ENCODE measurements around the gene ICOS.

ICOS gene

DNA sequence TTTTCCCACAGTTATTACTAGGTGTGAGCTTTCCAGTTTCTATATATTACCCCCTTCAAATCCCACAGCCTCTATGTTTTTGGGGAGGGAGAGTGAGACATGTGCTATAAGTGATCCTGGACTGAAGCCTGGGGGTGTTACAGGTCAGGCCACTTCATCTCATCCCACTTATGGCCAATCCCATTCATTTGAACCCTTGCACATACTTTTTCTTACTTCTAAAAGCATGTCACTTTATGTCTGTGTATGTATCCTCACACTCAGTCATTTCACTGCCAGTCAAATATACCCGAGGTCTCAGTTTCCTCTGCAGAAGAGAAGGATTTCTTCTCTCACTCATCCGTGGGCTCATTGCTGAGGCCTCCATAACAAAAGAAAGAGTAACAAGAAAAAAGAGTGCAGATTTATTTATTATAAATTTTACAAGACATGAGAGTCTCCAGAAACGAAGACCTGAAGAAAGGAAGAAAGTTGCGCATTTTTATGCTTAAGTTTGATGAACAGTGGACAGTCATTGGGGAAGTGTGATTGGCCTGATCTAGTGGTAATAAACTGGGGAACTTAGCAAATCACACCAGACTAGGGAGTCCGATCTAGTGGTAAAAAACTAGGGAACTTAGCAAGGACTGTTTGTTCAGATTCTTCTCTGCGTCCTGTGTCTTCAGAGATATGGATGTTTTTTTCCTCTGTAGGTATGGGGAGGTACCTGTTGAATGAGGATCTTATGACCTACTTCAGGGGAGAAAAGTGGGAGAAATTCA lies 52.1 kb downstream of the ICOS start:
- Histone ChIP-seq H3K36me3 (ENCODE audit: control insufficient read depth, insufficient read depth, low read length) (no peaks in the 10 kb centered on the region), H3K4me3 (ENCODE audit: insufficient read depth, low read depth, low read length, poor library complexity, severe bottlenecking) (no peak overlapping the region), H3K9me3 (ENCODE audit: control insufficient read depth, low read length) (no peaks in the 10 kb centered on the region), H3K4me1 (ENCODE audit: control insufficient read depth, insufficient read depth, low read length, poor library complexity, severe bottlenecking) (peaks cover 5% of the 10 kb centered on the region), H3K27ac (ENCODE audit: insufficient read depth, low read length, poor library complexity, severe bottlenecking) (no peak overlapping the region), H3K27me3 (replicated peaks; ENCODE audit: control insufficient read depth, insufficient read depth, low read length, poor library complexity, severe bottlenecking) (no peaks in the 10 kb centered on the region)
- no peak for DNase-seq

DNA sequence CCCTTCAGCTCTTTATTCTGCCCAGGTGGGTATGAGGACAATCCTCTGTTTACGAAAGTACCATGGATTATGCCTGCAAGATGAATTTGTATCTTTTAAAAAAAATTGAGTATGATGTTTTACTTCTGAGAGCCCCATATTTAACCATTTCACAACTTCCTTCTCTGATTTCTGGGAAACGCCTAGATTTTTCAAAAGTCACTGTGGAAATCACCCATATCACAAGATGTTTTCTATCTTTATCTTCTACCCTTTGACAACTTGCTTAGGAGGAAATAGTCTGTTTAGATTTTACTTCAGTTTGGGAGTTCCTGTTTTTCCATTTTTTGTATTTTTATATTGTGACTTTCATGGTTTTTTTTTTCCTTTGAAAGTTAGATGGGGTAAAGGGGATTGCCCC lies 53.0 kb downstream of the ICOS start:
- Histone ChIP-seq H3K27me3 (replicated peaks; ENCODE audit: control insufficient read depth, insufficient read depth, low read length, poor library complexity, severe bottlenecking) (no peaks in the 10 kb centered on the region), H3K4me3 (ENCODE audit: insufficient read depth, low read depth, low read length, poor library complexity, severe bottlenecking) (no peak overlapping the region), H3K4me1 (ENCODE audit: control insufficient read depth, insufficient read depth, low read length, poor library complexity, severe bottlenecking) (peaks cover 10% of the 10 kb centered on the region), H3K27ac (ENCODE audit: insufficient read depth, low read length, poor library complexity, severe bottlenecking) (no peak overlapping the region), H3K36me3 (ENCODE audit: control insufficient read depth, insufficient read depth, low read length) (no peaks in the 10 kb centered on the region), H3K9me3 (ENCODE audit: control insufficient read depth, low read length) (no peaks in the 10 kb centered on the region)
- DNase-seq: no peak

DNA sequence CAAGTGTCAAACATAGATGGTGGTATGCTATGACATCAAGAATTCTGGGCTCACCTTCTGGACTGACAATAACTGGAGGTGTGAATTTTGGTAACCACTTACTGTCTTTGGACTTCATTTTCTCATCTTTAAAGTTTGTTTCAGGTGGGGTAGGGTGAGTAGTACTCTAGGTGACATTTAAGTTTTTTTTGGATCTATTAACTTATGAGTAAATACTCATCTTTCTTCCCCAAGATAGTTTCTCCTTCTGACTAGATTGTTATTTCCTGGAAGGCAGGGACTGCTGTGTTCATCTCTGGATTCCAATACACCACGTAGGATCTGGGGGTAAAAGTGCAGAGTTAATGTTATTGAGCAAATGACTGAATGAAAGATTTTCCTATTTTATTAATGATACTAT lies 55.9 kb downstream of the ICOS start:
- no peak overlapping the region for H3K4me3 ChIP-seq (ENCODE audit: insufficient read depth, low read depth, low read length, poor library complexity, severe bottlenecking)
- no peak overlapping the region for H3K27ac ChIP-seq (ENCODE audit: insufficient read depth, low read length, poor library complexity, severe bottlenecking)
- no peaks in the 10 kb centered on the region for H3K9me3 ChIP-seq (ENCODE audit: control insufficient read depth, low read length)
- peaks cover 14% of the 10 kb centered on the region for H3K4me1 ChIP-seq (ENCODE audit: control insufficient read depth, insufficient read depth, low read length, poor library complexity, severe bottlenecking)
- DNase-seq: no peak
- no peaks in the 10 kb centered on the region for H3K27me3 ChIP-seq (replicated peaks; ENCODE audit: control insufficient read depth, insufficient read depth, low read length, poor library complexity, severe bottlenecking)
- no peaks in the 10 kb centered on the region for H3K36me3 ChIP-seq (ENCODE audit: control insufficient read depth, insufficient read depth, low read length)

DNA sequence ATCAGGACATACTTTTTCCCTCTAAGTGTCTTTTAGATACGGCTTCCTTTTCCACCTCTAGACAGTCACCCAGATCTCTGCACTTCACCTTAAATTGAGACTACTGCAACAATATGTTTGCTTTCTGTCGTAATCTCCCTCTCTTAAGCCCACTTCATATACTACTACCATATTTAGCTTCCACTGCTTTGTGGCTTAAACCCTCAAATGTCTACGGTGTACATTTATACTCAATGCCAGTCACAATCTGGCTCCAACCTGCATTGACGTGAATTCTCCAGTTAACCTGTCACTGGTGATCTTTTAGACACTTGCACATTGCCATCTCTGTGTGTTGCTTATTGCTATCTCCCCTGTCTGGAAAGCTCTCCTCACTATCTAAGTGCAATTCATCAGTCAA lies 56.4 kb downstream of the ICOS start:
- H3K36me3 ChIP-seq (ENCODE audit: control insufficient read depth, insufficient read depth, low read length): no peaks in the 10 kb centered on the region
- DNase-seq: no peak
- no peaks in the 10 kb centered on the region for H3K9me3 ChIP-seq (ENCODE audit: control insufficient read depth, low read length)
- H3K27me3 ChIP-seq (replicated peaks; ENCODE audit: control insufficient read depth, insufficient read depth, low read length, poor library complexity, severe bottlenecking): no peaks in the 10 kb centered on the region
- H3K27ac ChIP-seq (ENCODE audit: insufficient read depth, low read length, poor library complexity, severe bottlenecking): no peak overlapping the region
- no peak overlapping the region for H3K4me3 ChIP-seq (ENCODE audit: insufficient read depth, low read depth, low read length, poor library complexity, severe bottlenecking)
- peaks cover 14% of the 10 kb centered on the region for H3K4me1 ChIP-seq (ENCODE audit: control insufficient read depth, insufficient read depth, low read length, poor library complexity, severe bottlenecking)

DNA sequence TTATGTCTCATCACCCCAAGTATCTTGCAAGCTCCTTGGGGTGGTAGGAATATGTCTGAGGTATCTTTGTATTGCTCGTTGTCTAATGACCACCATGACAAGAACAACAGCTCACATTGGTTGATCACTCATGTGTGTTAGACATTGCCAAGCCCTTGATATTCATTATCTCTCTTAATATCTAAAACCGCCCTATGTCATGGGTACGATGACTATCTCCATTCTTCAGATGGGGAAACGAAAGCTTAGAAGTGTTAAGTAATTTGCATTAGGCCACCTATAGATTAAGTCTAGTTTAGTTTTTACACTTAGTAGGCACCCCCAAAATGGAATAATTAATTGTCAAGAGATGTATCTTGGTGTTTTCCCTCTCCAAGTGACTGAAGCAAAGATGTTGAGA lies 57.0 kb downstream of the ICOS start:
- Histone ChIP-seq H3K9me3 (ENCODE audit: control insufficient read depth, low read length) (no peaks in the 10 kb centered on the region), H3K4me1 (ENCODE audit: control insufficient read depth, insufficient read depth, low read length, poor library complexity, severe bottlenecking) (peaks cover 11% of the 10 kb centered on the region), H3K36me3 (ENCODE audit: control insufficient read depth, insufficient read depth, low read length) (no peaks in the 10 kb centered on the region), H3K27me3 (replicated peaks; ENCODE audit: control insufficient read depth, insufficient read depth, low read length, poor library complexity, severe bottlenecking) (no peaks in the 10 kb centered on the region), H3K27ac (ENCODE audit: insufficient read depth, low read length, poor library complexity, severe bottlenecking) (no peak overlapping the region), H3K4me3 (ENCODE audit: insufficient read depth, low read depth, low read length, poor library complexity, severe bottlenecking) (no peak overlapping the region)
- DNase-seq: no peak

DNA sequence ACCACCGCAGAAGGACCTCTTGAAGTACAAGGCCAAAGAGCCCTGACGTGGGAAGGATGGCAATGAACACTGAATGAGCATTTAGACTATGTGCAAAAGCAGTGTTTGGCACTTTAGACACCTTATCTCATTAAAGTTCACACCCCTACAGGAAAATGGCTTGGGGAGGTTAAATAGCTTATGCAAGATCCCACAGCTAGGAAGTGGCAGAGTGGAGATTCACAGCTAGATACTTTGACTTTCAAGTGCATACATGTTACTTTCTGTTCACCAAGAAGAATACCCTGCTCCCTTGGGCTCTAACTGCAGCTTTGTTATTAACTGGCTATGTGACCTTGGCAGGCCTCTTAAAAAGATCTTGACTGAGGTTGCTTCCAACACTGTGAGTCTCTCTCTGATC lies 58.2 kb downstream of the ICOS start:
- Histone ChIP-seq H3K27me3 (replicated peaks; ENCODE audit: control insufficient read depth, insufficient read depth, low read length, poor library complexity, severe bottlenecking) (no peaks in the 10 kb centered on the region), H3K4me3 (ENCODE audit: insufficient read depth, low read depth, low read length, poor library complexity, severe bottlenecking) (no peak overlapping the region), H3K27ac (ENCODE audit: insufficient read depth, low read length, poor library complexity, severe bottlenecking) (no peak overlapping the region), H3K36me3 (ENCODE audit: control insufficient read depth, insufficient read depth, low read length) (no peaks in the 10 kb centered on the region), H3K9me3 (ENCODE audit: control insufficient read depth, low read length) (no peaks in the 10 kb centered on the region), H3K4me1 (ENCODE audit: control insufficient read depth, insufficient read depth, low read length, poor library complexity, severe bottlenecking) (peaks cover 15% of the 10 kb centered on the region)
- no peak for DNase-seq

DNA sequence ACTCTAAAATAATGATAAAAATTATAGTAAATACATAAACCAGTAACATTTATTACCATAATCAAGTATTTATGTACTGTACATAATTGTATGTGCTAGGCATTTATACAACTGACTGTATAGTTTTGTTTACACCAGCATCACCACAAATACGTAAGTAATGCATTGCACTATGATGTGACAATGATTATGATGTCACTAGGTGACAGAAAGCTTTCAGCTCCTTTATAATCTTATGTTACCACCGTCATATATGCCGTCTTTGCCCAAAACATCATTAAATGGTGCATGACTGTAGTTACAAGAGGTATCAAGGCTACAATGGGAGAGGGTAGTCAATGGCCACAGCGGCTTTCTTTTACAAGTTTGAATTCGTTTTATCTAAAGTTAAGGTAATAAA lies 60.1 kb downstream of the ICOS start:
- no peak overlapping the region for H3K27ac ChIP-seq (ENCODE audit: insufficient read depth, low read length, poor library complexity, severe bottlenecking)
- H3K4me1 ChIP-seq (ENCODE audit: control insufficient read depth, insufficient read depth, low read length, poor library complexity, severe bottlenecking): peaks cover 30% of the 10 kb centered on the region
- no peak overlapping the region for H3K4me3 ChIP-seq (ENCODE audit: insufficient read depth, low read depth, low read length, poor library complexity, severe bottlenecking)
- no peaks in the 10 kb centered on the region for H3K9me3 ChIP-seq (ENCODE audit: control insufficient read depth, low read length)
- no peak for DNase-seq
- no peaks in the 10 kb centered on the region for H3K27me3 ChIP-seq (replicated peaks; ENCODE audit: control insufficient read depth, insufficient read depth, low read length, poor library complexity, severe bottlenecking)
- no peaks in the 10 kb centered on the region for H3K36me3 ChIP-seq (ENCODE audit: control insufficient read depth, insufficient read depth, low read length)

DNA sequence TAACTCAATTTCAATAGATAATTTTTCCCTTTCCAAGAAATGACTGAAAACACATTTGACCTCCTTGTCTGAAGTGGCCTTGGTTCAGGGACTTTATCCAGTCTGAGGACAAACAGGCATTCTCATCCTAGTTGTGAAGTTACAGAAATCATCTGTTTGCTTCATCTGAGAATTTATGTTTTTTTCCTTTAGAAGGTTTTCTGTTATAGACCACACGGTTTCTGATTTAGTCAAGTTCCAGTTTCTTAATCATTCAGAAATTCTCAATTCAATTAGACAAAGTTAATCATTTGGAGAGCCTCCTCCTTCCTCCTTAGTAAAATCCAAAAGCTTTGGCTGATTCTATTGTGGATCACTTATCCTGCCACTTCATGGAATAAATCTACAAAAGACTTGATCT lies 60.9 kb downstream of the ICOS start:
- Histone ChIP-seq H3K4me1 (ENCODE audit: control insufficient read depth, insufficient read depth, low read length, poor library complexity, severe bottlenecking) (peaks cover 30% of the 10 kb centered on the region), H3K27ac (ENCODE audit: insufficient read depth, low read length, poor library complexity, severe bottlenecking) (no peak overlapping the region)

DNA sequence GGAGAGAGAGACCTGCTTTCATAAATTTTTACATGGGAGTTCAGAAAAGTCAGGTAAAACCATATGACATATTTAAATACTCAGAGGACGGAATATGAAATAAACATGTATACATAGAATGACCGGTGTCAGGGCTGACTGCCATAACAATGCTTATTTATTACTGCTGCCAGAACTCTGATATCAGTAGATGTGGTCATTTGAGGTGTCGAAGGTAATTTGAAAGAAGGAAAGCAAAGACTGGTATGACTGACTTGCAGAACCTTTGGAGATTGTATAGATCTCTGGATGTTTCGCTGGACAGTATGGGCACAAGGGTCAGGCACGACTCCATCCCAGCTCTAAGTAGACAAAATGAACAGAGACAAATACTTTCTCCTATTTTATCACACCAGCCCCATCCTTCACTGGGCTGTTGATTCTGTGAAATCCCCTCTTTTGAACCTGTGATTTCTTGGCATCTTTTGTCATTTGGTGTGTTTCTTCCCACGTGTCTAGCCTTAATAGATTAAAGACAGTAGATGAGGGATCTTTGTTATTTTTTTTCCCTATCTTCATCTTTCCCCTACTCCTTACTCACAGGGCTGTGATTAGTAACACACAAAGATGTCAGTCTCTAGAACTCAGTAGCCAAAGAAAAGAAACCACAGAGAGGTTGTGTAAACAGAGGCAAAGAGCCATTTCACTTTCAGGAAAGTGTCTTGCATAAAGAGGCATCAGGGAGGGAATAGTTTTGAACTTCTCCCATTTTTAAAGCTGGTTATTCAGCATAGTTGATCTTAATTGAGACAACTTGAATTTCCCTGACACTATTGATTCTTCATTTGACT lies 61.6 kb downstream of the ICOS start:
- H3K4me3 ChIP-seq (ENCODE audit: insufficient read depth, low read depth, low read length, poor library complexity, severe bottlenecking): no peak overlapping the region
- H3K4me1 ChIP-seq (ENCODE audit: control insufficient read depth, insufficient read depth, low read length, poor library complexity, severe bottlenecking): peaks cover 30% of the 10 kb centered on the region
- DNase-seq: no peak
- no peaks in the 10 kb centered on the region for H3K36me3 ChIP-seq (ENCODE audit: control insufficient read depth, insufficient read depth, low read length)
- H3K9me3 ChIP-seq (ENCODE audit: control insufficient read depth, low read length): no peaks in the 10 kb centered on the region
- H3K27me3 ChIP-seq (replicated peaks; ENCODE audit: control insufficient read depth, insufficient read depth, low read length, poor library complexity, severe bottlenecking): no peaks in the 10 kb centered on the region
- H3K27ac ChIP-seq (ENCODE audit: insufficient read depth, low read length, poor library complexity, severe bottlenecking): no peak overlapping the region

More for the DNA sequence above, 60.9 kb downstream of the ICOS start:
- DNase-seq: no peak
- H3K36me3 ChIP-seq (ENCODE audit: control insufficient read depth, insufficient read depth, low read length): no peaks in the 10 kb centered on the region
- no peak overlapping the region for H3K4me3 ChIP-seq (ENCODE audit: insufficient read depth, low read depth, low read length, poor library complexity, severe bottlenecking)
- H3K27me3 ChIP-seq (replicated peaks; ENCODE audit: control insufficient read depth, insufficient read depth, low read length, poor library complexity, severe bottlenecking): no peaks in the 10 kb centered on the region
- no peaks in the 10 kb centered on the region for H3K9me3 ChIP-seq (ENCODE audit: control insufficient read depth, low read length)

DNA sequence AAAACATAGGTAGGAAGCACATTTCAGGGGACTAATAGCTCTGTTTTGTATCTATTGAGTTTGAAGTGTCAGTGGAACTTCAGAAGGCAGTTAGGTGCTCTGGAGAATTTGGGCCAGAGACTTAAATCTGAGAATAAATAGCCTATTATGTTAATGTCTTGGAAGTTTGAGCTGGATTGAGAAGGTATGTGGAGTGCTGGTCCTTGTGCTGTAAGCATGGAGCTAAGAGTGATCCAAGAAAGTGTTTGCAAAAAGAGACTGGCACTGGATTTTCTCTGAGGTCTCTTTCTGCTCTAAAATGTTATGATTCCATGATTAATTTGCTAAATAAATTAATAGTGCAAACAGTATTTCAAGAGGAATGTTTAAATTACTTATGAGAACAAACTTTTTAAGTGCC lies 63.3 kb downstream of the ICOS start:
- Histone ChIP-seq H3K36me3 (ENCODE audit: control insufficient read depth, insufficient read depth, low read length) (no peaks in the 10 kb centered on the region), H3K27ac (ENCODE audit: insufficient read depth, low read length, poor library complexity, severe bottlenecking) (no peak overlapping the region), H3K4me1 (ENCODE audit: control insufficient read depth, insufficient read depth, low read length, poor library complexity, severe bottlenecking) (peaks cover 26% of the 10 kb centered on the region), H3K4me3 (ENCODE audit: insufficient read depth, low read depth, low read length, poor library complexity, severe bottlenecking) (no peak overlapping the region), H3K27me3 (replicated peaks; ENCODE audit: control insufficient read depth, insufficient read depth, low read length, poor library complexity, severe bottlenecking) (no peaks in the 10 kb centered on the region), H3K9me3 (ENCODE audit: control insufficient read depth, low read length) (no peaks in the 10 kb centered on the region)
- no peak for DNase-seq

Measured in effector memory CD4-positive, alpha-beta T cell (primary cell).